Choroid plexus epithelial cell (primary cell): ENCODE measurements around the gene ERG.

ENCODE experiments used
- DNase-seq: peaks from one replicate; pipeline ENCODE4 v3.0.0-alpha.2; 2010; ENCODE audit warnings: low read depth
- H3K4me3 ChIP-seq: 2 replicates; pipeline ENCODE4 v1.5.1; 2011; ENCODE audit warnings: low read depth, mild to moderate bottlenecking, control low read depth, low read length, moderate library complexity
- CTCF ChIP-seq: conservative IDR thresholded peaks from 2 replicates; pipeline ENCODE4 v1.5.1; 2011; ENCODE audit warnings: low read depth, mild to moderate bottlenecking, control low read depth, inconsistent platforms, low read length, moderate library complexity

ERG gene

GRCh38 chr21:38467911-38468310 lies 30.4 kb downstream of the ERG start:
- DNase-seq: no peak
- TF ChIP-seq CTCF: no peak
- no peak overlapping the region for H3K4me3 ChIP-seq

- no peak for TF ChIP-seq CTCF
- DNase-seq: no peak
- no peak overlapping the region for H3K4me3 ChIP-seq
These were observed 30.9 kb downstream of the ERG start for GRCh38 chr21:38467374-38467773.

GRCh38 chr21:38460171-38460742 lies 38.0 kb downstream of the ERG start:
- no peak for TF ChIP-seq CTCF
- DNase-seq: peak; percentile 81
- no peak overlapping the region for H3K4me3 ChIP-seq

GRCh38 chr21:38459490-38459889 lies 38.8 kb downstream of the ERG start:
- no peak for DNase-seq
- H3K4me3 ChIP-seq: no peak overlapping the region
- no peak for TF ChIP-seq CTCF

GRCh38 chr21:38455403-38455802 lies 42.9 kb downstream of the ERG start:
- TF ChIP-seq CTCF: no peak
- no peak overlapping the region for H3K4me3 ChIP-seq
- no peak for DNase-seq

GRCh38 chr21:38454702-38455101 lies 43.6 kb downstream of the ERG start:
- DNase-seq: no peak

More at GRCh38 chr21:38454702-38455101, 43.6 kb downstream of the ERG start:
- no peak for TF ChIP-seq CTCF
- no peak overlapping the region for H3K4me3 ChIP-seq
